ENCODE measurements around the gene UGT1A6.

UGT1A6 gene

DNA sequence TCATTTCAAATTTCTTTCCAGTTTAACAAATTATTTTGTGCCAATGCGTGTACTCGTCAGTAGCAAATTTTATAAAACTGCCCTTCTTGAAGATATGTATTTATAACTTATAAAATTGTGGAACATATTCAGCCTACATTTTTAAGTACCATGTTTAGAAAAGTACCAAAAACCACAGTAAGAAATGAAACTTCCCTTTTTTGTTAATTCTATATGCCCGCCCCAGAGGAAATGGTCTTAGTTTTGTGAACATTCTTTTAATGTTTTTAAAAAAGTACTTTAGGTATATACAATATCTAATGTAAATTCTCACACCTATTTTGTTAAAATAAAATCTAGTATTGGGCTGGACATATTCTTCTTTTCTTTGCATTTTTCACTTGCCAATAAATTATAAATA lies 19.8 kb upstream of the UGT1A6 start:
- Mint-ChIP-seq H3K4me1 (no peaks in the 10 kb centered on the region), H3K36me3 (ENCODE audit: insufficient read depth) (no peaks in the 10 kb centered on the region), H3K27ac (ENCODE audit: low read depth) (no peak overlapping the region), H3K9me3 (no peaks in the 10 kb centered on the region), H3K27me3 (peaks cover 69% of the 10 kb centered on the region), H3K4me3 (no peak overlapping the region)
- DNase-seq (ENCODE audit: low spot score in 2 of 2), result no peak
- no peak for ATAC-seq (replicated peaks; ENCODE audit: extremely low read depth, poor library complexity, severe bottlenecking)

DNA sequence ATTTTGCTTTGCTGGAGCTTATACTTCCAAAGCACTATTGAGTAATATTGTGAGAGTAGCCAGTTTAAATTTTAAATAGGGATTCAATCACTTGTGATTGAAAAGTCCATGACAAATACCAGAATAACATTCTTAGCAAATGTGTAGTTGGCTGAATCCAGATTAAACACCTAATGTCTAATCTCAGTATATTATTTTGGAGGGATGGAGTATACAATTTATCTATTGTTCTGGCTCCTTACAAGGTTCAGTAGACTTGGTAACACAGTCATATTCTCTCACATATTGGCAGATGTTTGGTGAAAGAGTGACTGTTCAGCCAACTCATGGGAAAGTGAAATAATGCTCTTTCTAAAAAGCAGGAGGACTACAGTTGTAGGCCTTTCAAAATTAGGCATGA lies 18.8 kb upstream of the UGT1A6 start:
- peaks cover 78% of the 10 kb centered on the region for H3K27me3 Mint-ChIP-seq
- no peaks in the 10 kb centered on the region for H3K9me3 Mint-ChIP-seq
- ATAC-seq (replicated peaks; ENCODE audit: extremely low read depth, poor library complexity, severe bottlenecking), result no peak
- no peak overlapping the region for H3K4me3 Mint-ChIP-seq
- no peaks in the 10 kb centered on the region for H3K36me3 Mint-ChIP-seq (ENCODE audit: insufficient read depth)
- no peaks in the 10 kb centered on the region for H3K4me1 Mint-ChIP-seq
- no peak for DNase-seq (ENCODE audit: low spot score in 2 of 2)
- H3K27ac Mint-ChIP-seq (ENCODE audit: low read depth), result no peak overlapping the region

DNA sequence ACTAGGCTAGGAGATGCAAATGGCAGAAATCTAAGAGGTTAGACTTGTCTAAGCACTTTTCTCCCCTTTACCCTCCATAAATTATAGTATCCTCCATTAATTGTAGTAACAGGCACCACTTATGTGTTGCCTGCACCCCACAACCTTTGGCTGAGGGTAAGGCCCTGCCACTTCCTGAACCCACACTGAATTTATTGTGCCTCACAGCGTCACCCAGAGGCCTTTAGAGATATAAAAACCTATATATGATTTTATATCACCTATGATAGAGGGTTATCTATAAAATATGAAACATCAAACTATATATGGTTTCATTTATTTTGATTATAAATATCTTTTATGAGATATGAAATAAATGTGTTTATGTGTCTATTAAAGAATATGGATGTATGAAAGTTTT lies 18.4 kb upstream of the UGT1A6 start:
- H3K9me3 Mint-ChIP-seq, result no peaks in the 10 kb centered on the region
- ATAC-seq (replicated peaks; ENCODE audit: extremely low read depth, poor library complexity, severe bottlenecking) (no peak), DNase-seq (ENCODE audit: low spot score in 2 of 2) (no peak)
- no peak overlapping the region for H3K4me3 Mint-ChIP-seq
- no peaks in the 10 kb centered on the region for H3K36me3 Mint-ChIP-seq (ENCODE audit: insufficient read depth)
- H3K4me1 Mint-ChIP-seq, result no peaks in the 10 kb centered on the region
- no peak overlapping the region for H3K27ac Mint-ChIP-seq (ENCODE audit: low read depth)
- H3K27me3 Mint-ChIP-seq, result peaks cover 83% of the 10 kb centered on the region

DNA sequence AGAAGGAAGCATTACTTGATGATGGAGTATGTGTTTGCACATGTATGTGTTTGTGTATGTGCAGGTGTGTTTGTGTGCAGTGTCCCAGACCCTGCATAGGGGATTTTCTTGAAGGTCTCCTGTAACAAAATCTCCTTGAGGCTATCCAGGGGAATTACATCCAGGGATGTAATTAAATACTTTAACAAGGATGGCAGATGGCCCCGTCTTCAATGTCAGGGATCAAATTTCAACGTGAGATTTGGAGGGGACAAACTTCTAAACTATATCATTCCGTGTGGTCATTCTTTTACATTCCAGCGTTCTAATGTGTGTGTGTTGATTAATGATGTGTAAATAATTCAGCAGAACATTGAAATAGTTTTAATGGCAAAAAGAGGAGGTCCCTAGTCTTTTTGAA lies 17.7 kb upstream of the UGT1A6 start:
- peaks cover 83% of the 10 kb centered on the region for H3K27me3 Mint-ChIP-seq
- H3K4me3 Mint-ChIP-seq, result no peak overlapping the region
- ATAC-seq (replicated peaks; ENCODE audit: extremely low read depth, poor library complexity, severe bottlenecking), result no peak
- no peak overlapping the region for H3K27ac Mint-ChIP-seq (ENCODE audit: low read depth)
- H3K9me3 Mint-ChIP-seq, result no peaks in the 10 kb centered on the region
- no peak for DNase-seq (ENCODE audit: low spot score in 2 of 2)
- H3K36me3 Mint-ChIP-seq (ENCODE audit: insufficient read depth), result no peaks in the 10 kb centered on the region
- no peaks in the 10 kb centered on the region for H3K4me1 Mint-ChIP-seq

DNA sequence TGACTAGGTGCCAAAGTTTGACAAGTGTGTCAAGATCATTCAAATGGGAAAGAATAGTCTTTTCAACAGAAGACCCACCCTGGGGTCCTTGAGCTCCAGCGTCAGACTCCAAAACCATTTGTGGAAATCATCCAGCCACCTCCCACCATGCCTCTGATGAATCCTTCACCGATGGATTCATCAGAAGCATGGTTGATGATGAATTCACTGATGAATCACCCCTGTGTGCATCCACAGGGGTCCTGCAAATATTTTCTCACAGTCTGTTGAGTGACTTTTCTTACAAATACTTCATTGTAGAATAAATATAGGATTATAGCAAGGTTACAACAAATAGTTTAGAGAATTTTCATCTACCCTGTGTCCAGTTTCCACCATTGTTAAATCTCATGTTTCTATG lies 16.6 kb upstream of the UGT1A6 start:
- Mint-ChIP-seq H3K27ac (ENCODE audit: low read depth) (no peak overlapping the region), H3K4me3 (no peak overlapping the region), H3K4me1 (no peaks in the 10 kb centered on the region), H3K9me3 (no peaks in the 10 kb centered on the region), H3K27me3 (peaks cover 80% of the 10 kb centered on the region), H3K36me3 (ENCODE audit: insufficient read depth) (no peaks in the 10 kb centered on the region)
- ATAC-seq (replicated peaks; ENCODE audit: extremely low read depth, poor library complexity, severe bottlenecking), result no peak
- no peak for DNase-seq (ENCODE audit: low spot score in 2 of 2)

DNA sequence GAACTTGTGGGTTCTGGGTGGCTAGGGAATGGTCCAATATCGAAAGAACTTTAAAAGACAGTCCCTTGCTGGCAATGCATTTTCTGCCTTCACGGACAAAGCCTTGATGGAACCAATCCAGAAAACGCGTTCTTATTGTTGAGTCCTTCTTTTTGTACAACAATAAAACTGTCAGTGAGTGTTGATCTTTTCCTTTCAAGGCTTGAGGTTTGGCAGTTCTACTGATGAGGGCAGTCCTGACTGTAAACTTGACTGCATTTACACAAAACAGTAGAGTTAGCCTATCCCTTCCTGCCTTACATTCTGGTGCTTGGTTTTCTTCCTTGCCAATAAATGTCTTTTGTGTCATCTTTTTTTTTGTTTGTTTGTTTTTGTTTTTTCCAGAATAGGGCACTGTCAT lies 13.5 kb upstream of the UGT1A6 start:
- DNase-seq (ENCODE audit: low spot score in 2 of 2) (no peak), ATAC-seq (replicated peaks; ENCODE audit: extremely low read depth, poor library complexity, severe bottlenecking) (no peak)
- Mint-ChIP-seq H3K9me3 (no peaks in the 10 kb centered on the region), H3K27ac (ENCODE audit: low read depth) (no peak overlapping the region), H3K36me3 (ENCODE audit: insufficient read depth) (no peaks in the 10 kb centered on the region), H3K4me1 (no peaks in the 10 kb centered on the region), H3K4me3 (no peak overlapping the region), H3K27me3 (peaks cover 57% of the 10 kb centered on the region)

DNA sequence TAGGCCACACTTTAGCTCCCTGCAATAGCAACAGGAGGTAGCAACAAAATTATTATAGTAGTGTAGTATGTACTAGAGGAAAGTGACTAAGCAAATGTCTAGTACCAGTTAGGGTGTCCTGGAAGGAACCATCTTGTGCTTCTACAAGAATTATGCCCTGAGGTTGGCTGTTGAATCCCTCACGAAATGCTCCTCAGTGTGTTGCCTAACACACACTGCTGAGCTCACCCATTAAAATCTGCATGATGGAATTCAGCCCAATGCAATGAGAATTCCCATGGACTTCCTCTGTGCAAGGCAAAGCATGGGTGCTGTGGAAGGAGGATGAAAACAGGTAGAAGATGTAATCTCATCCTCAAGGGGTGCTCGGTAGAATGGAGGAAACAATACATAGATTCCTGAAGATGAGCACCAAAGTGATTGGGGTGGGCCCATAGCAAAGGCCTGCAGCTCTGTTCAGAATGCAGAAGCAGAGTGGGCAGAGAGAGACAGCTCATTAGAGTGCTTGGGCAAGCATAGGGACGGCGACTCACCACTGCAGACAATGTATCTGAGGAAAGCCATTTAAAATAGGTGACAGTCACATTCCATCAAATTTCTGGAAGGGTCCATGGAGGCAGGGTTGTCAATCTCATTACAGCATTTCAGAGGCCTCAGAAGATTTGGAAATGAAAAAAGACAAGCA lies 12.2 kb upstream of the UGT1A6 start:
- Mint-ChIP-seq H3K4me3 (no peak overlapping the region), H3K27ac (ENCODE audit: low read depth) (no peak overlapping the region), H3K36me3 (ENCODE audit: insufficient read depth) (no peaks in the 10 kb centered on the region), H3K9me3 (no peaks in the 10 kb centered on the region), H3K4me1 (no peaks in the 10 kb centered on the region), H3K27me3 (peaks cover 48% of the 10 kb centered on the region)
- no peak for DNase-seq (ENCODE audit: low spot score in 2 of 2)
- ATAC-seq (replicated peaks; ENCODE audit: extremely low read depth, poor library complexity, severe bottlenecking), result no peak

DNA sequence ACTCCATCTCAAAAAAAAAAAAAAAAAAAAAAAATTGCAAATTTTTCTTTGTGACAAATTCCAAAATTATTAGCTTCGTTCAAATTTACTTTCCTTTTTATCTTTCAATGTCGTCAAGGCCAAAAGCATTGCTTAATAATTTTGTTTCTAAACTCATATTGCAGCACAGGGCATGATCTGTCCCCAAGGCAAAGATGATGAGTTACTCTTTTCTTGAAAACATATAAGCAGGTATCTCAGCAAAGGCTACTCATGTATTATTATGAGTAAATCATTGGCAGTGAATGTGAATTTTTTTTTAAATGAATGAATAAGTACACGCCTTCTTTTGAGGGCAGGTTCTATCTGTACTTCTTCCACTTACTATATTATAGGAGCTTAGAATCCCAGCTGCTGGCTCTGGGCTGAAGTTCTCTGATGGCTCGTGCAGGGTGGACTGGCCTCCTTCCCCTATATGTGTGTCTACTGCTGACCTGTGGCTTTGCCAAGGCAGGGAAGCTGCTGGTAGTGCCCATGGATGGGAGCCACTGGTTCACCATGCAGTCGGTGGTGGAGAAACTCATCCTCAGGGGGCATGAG lies 11.1 kb upstream of the UGT1A6 start, which contains the start of gene UGT1A7:
Gene UGT1A7 (plus strand): TSS at position 381 of the 579 bp plus-strand sequence. CDS start 37 bp downstream, at position 418.
- DNase-seq (ENCODE audit: low spot score in 2 of 2), result no peak
- Mint-ChIP-seq H3K4me3 (no peak within 1 kb of the TSS), H3K9me3 (no peaks in the 10 kb centered on the region), H3K36me3 (ENCODE audit: insufficient read depth) (no peaks in the 10 kb centered on the region), H3K27me3 (peaks cover 45% of the 10 kb centered on the region), H3K27ac (ENCODE audit: low read depth) (no peak within 1 kb of the TSS), H3K4me1 (no peaks in the 10 kb centered on the region)
- ATAC-seq (replicated peaks; ENCODE audit: extremely low read depth, poor library complexity, severe bottlenecking), result no peak

DNA sequence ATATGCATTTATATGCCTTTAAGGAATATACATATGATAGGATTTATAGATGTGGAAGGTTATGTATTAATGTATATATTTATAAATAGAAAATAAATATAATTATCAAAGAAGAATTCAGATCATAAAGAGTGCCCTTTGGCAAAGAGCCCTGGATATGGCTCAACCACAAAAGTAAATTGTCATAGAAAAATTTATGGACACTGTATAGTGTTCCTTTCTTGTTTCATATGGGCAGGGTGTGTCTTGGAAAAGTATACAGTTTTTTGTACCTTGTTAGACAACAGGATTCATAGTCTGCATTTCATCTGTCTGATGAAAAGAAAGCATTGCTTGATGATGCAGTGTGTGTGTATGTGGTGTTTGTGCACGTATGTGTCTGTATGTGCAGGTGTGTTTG lies 8.1 kb upstream of the UGT1A6 start:
- Mint-ChIP-seq H3K4me3 (no peak overlapping the region), H3K4me1 (no peaks in the 10 kb centered on the region), H3K27me3 (peaks cover 41% of the 10 kb centered on the region), H3K9me3 (no peaks in the 10 kb centered on the region), H3K36me3 (ENCODE audit: insufficient read depth) (no peaks in the 10 kb centered on the region), H3K27ac (ENCODE audit: low read depth) (no peak overlapping the region)
- no peak for ATAC-seq (replicated peaks; ENCODE audit: extremely low read depth, poor library complexity, severe bottlenecking)
- DNase-seq (ENCODE audit: low spot score in 2 of 2), result no peak

DNA sequence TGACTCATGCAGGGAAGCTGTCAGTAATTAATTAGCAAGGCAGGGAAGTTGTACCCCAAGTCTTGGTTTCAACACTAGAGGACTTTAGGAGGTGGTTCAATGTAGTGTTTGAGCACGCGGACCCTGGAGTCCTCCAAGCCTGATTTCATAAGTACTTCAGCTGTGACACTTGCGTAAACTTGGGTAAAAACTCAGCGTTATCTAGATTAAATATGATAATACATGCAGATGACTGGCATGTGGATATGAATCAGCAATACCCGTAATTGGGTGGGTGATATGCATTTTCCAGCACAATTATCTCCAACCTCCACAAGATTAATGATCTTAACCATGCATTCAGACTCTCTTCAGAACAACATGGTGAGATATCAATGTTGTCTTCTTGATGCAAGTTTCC lies 5.8 kb upstream of the UGT1A6 start:
- no peak for ATAC-seq (replicated peaks; ENCODE audit: extremely low read depth, poor library complexity, severe bottlenecking)
- no peaks in the 10 kb centered on the region for H3K9me3 Mint-ChIP-seq
- no peaks in the 10 kb centered on the region for H3K4me1 Mint-ChIP-seq
- H3K36me3 Mint-ChIP-seq (ENCODE audit: insufficient read depth), result no peaks in the 10 kb centered on the region
- H3K4me3 Mint-ChIP-seq, result no peak overlapping the region
- H3K27ac Mint-ChIP-seq (ENCODE audit: low read depth), result no peak overlapping the region
- DNase-seq (ENCODE audit: low spot score in 2 of 2), result no peak
- peaks cover 48% of the 10 kb centered on the region for H3K27me3 Mint-ChIP-seq

DNA sequence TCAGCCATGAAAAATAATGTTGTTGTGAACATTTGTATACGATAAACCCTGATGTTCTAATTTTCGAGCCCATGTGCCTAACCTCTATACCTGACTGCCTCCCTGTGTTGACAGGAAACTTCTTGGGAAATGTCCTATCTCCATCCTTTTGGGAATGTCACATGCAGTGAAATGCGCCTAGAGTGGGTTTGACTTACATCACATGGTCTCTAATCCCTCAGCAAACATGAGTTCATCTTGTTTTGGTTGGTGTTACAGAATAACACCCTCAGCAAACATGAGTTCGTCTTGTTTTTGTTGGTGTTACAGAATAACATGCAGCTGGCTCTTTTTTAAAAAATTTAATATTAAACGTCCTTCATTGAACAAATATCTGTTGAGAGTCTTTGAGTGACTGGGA lies 4.3 kb upstream of the UGT1A6 start:
- H3K4me3 Mint-ChIP-seq, result no peak overlapping the region
- no peak overlapping the region for H3K27ac Mint-ChIP-seq (ENCODE audit: low read depth)
- ATAC-seq (replicated peaks; ENCODE audit: extremely low read depth, poor library complexity, severe bottlenecking) (no peak), DNase-seq (ENCODE audit: low spot score in 2 of 2) (no peak)
- H3K9me3 Mint-ChIP-seq, result no peaks in the 10 kb centered on the region
- H3K36me3 Mint-ChIP-seq (ENCODE audit: insufficient read depth), result no peaks in the 10 kb centered on the region
- no peaks in the 10 kb centered on the region for H3K4me1 Mint-ChIP-seq
- peaks cover 48% of the 10 kb centered on the region for H3K27me3 Mint-ChIP-seq

DNA sequence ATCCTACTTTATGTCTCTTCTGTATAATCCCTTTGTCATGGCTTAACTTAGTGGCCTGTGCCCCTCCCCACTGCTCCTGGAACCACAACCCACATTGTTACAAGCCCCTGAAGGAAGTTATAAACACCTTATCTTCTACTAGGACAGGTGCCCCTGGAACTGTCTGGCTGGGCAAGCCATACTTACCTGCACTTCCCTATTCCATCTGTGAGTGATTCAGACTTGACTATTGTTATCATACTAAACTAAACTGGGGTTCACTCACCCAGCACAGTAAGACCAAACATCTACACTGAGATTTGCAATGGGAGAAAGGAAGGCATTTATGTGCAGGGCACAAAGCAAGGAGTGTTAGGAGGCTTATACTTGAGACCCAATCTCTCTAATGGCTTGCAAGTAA lies 3.7 kb upstream of the UGT1A6 start:
- Mint-ChIP-seq H3K27ac (ENCODE audit: low read depth) (no peak overlapping the region), H3K4me1 (no peaks in the 10 kb centered on the region), H3K4me3 (no peak overlapping the region), H3K27me3 (peaks cover 55% of the 10 kb centered on the region), H3K36me3 (ENCODE audit: insufficient read depth) (no peaks in the 10 kb centered on the region), H3K9me3 (no peaks in the 10 kb centered on the region)
- ATAC-seq (replicated peaks; ENCODE audit: extremely low read depth, poor library complexity, severe bottlenecking) (no peak), DNase-seq (ENCODE audit: low spot score in 2 of 2) (no peak)

DNA sequence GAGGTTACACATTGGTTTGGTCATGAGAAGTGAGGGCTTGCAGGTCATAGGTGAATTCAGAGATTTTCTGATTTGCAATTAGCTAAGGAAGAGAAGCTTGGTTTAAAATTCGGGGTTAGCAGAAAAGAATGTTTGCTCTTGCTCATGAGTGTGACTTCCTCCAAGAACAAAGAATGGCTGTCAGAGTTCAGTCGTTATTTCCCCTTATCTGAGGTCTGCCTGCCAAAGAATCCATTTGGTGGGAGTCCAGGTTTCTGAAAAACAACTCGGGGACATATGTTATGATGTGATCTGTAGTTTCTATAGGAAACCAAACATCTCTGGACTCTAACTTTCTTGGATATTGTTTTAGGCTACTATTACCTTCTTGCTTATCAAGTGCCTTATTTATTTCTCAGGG lies 3.2 kb upstream of the UGT1A6 start:
- no peaks in the 10 kb centered on the region for H3K4me1 Mint-ChIP-seq
- no peak overlapping the region for H3K27ac Mint-ChIP-seq (ENCODE audit: low read depth)
- H3K4me3 Mint-ChIP-seq, result no peak overlapping the region
- no peak for ATAC-seq (replicated peaks; ENCODE audit: extremely low read depth, poor library complexity, severe bottlenecking)
- no peaks in the 10 kb centered on the region for H3K9me3 Mint-ChIP-seq
- no peak for DNase-seq (ENCODE audit: low spot score in 2 of 2)
- peaks cover 55% of the 10 kb centered on the region for H3K27me3 Mint-ChIP-seq
- H3K36me3 Mint-ChIP-seq (ENCODE audit: insufficient read depth), result no peaks in the 10 kb centered on the region

All from central memory CD8-positive, alpha-beta T cell (primary cell).